HepG2 (cell line): ENCODE measurements around the gene CCDC148. TPM values are rescaled to one million over a fixed set of nuclear protein-coding genes. Genes with fewer than 3 reads are reported as not detected.

Source experiments
- ARNT2 ChIP-seq: sonication (generic); formaldehyde crosslinking; IDR thresholded peaks from 2 replicates; pipeline ENCODE4 v1.8.0; 2022; ENCODE audit warnings: mild to moderate bottlenecking, low read depth, missing genetic modification reagents, moderate library complexity
- ATF4 ChIP-seq, 2 experiments: fragments of 450-650 bp in 1 of 2; sonication (generic) in 1 of 2; formaldehyde crosslinking; IDR thresholded peaks; 2 replicates each; pipeline versions ENCODE4 v1.5.0 to v1.8.0; 2020 to 2022; ENCODE audit warnings: mild to moderate bottlenecking in 1 of 2, missing genetic modification reagents in 1 of 2
- BORCS8-MEF2B ChIP-seq: sonication (generic); formaldehyde crosslinking; IDR thresholded peaks from 2 replicates; pipeline ENCODE4 v1.8.0; 2022; ENCODE audit warnings: mild to moderate bottlenecking, missing genetic modification reagents
- DBP ChIP-seq: sonication (generic); formaldehyde crosslinking; IDR thresholded peaks from 2 replicates; pipeline ENCODE4 v1.4.0; 2020; ENCODE audit warnings: missing genetic modification reagents; ENCODE audit errors: not compliant biosample characterization
- HDAC1 ChIP-seq: sonication (generic); formaldehyde crosslinking; IDR thresholded peaks from 2 replicates; pipeline ENCODE4 v1.5.1; 2020; ENCODE audit warnings: mild to moderate bottlenecking, missing genetic modification reagents
- HMGXB4 ChIP-seq, 2 experiments: sonication (generic) in 1 of 2; formaldehyde crosslinking in 1 of 2; IDR thresholded peaks; 2 replicates each; pipeline versions ENCODE4 v1.4.0 to v1.6.1; 2018 to 2020; ENCODE audit warnings: missing genetic modification reagents in 2 of 2, borderline replicate concordance in 1 of 2, low read depth in 1 of 2, mild to moderate bottlenecking in 1 of 2, missing biosample characterization in 1 of 2
- NR2C2 ChIP-seq: sonication (generic); formaldehyde crosslinking; IDR thresholded peaks from 2 replicates; pipeline ENCODE4 v1.4.0; 2020; ENCODE audit warnings: missing genetic modification reagents, mild to moderate bottlenecking, moderate library complexity, borderline replicate concordance
- REL ChIP-seq: sonication (generic); formaldehyde crosslinking; conservative IDR thresholded peaks from 2 replicates; pipeline ENCODE4 v1.8.0; 2022; ENCODE audit warnings: mild to moderate bottlenecking, missing genetic modification reagents, moderate library complexity
- SMAD1 ChIP-seq: sonication (generic); formaldehyde crosslinking; IDR thresholded peaks from 2 replicates; pipeline ENCODE4 v1.4.0; 2020; ENCODE audit warnings: missing genetic modification reagents, low read depth, mild to moderate bottlenecking, borderline replicate concordance
- SP140L ChIP-seq: sonication (generic); formaldehyde crosslinking; IDR thresholded peaks from 2 replicates; pipeline ENCODE4 v1.4.0; 2020; ENCODE audit warnings: missing genetic modification reagents, borderline replicate concordance
- XRCC5 ChIP-seq: fragments of 200-400 bp; formaldehyde crosslinking; optimal IDR thresholded peaks from 2 replicates; pipeline ENCODE3; 2017; ENCODE audit warnings: mild to moderate bottlenecking, low read length
- ZBED4 ChIP-seq: sonication (generic); formaldehyde crosslinking; IDR thresholded peaks from 2 replicates; pipeline ENCODE4 v1.4.0; 2020; ENCODE audit warnings: missing genetic modification reagents, borderline replicate concordance
- ZFP41 ChIP-seq: sonication (generic); formaldehyde crosslinking; IDR thresholded peaks from 2 replicates; pipeline ENCODE4 v1.4.0; 2020; ENCODE audit warnings: mild to moderate bottlenecking, missing genetic modification reagents, borderline replicate concordance
- ZFYVE20 ChIP-seq: sonication (generic); formaldehyde crosslinking; IDR thresholded peaks from 2 replicates; pipeline ENCODE4 v1.8.0; 2023; ENCODE audit warnings: low read depth, mild to moderate bottlenecking, moderate library complexity, missing genetic modification reagents, borderline replicate concordance
- ZNF207 ChIP-seq: fragments of 450-650 bp; IDR thresholded peaks from 2 replicates; pipeline ENCODE4 v1.6.1; 2016; ENCODE audit warnings: antibody characterized with exemption, borderline replicate concordance
- ZNF549 ChIP-seq: sonication (generic); formaldehyde crosslinking; IDR thresholded peaks from 2 replicates; pipeline ENCODE4 v1.5.0; 2020; ENCODE audit warnings: missing genetic modification reagents
- ZNF720 ChIP-seq: sonication (generic); formaldehyde crosslinking; IDR thresholded peaks from 2 replicates; pipeline ENCODE4 v1.4.0; 2020; ENCODE audit warnings: missing genetic modification reagents
- ZNF737 ChIP-seq: sonication (generic); formaldehyde crosslinking; IDR thresholded peaks from 2 replicates; pipeline ENCODE4 v1.5.0; 2020; ENCODE audit warnings: missing genetic modification reagents, mild to moderate bottlenecking, borderline replicate concordance
- polyA plus RNA-seq, 8 experiments: library from polyadenylated mRNA; depleted of rRNA in 3 of 8; stranded (reverse) in 7 of 8; unstranded in 1 of 8; fragments of >200 nt; fragmentation: Illumina TruSeq in 4 of 8; extraction: Trizol in 4 of 8; gene quantifications; 2 replicates each; pipeline versions ENCODE4 v1.2.1 to v1.2.3, GENCODE V29; 2011 to 2016; ENCODE audit warnings: low read depth in 4 of 8, missing spikeins in 1 of 8, mixed read lengths in 1 of 8; ENCODE audit not compliant: insufficient read depth in 1 of 8
- total RNA-seq, 5 experiments: library from RNA; depleted of rRNA; stranded (reverse); fragments of >200 nt; fragmentation: Illumina TruSeq; extraction: Trizol; gene quantifications; 2 replicates each; pipeline ENCODE4 v1.2.3, GENCODE V29; 2016; ENCODE audit warnings: low read depth in 1 of 5
- TF ChIP-seq, protein P1 (sequence below): sonication (generic); formaldehyde crosslinking; IDR thresholded peaks from 2 replicates; pipeline ENCODE4 v1.4.0; 2020; ENCODE audit warnings: missing genetic modification reagents

The CCDC148 gene
- total and polyA plus RNA-seq, 2 of the 13 experiments (the other 11 are each of a cell fraction or from before 2014, with no cell fraction given): 0.30 to 0.49 TPM

GRCh38 chr2:158130832-158131473 is 325.6 kb downstream of the CCDC148 start (continued):
- TF ChIP-seq, protein P1, sequence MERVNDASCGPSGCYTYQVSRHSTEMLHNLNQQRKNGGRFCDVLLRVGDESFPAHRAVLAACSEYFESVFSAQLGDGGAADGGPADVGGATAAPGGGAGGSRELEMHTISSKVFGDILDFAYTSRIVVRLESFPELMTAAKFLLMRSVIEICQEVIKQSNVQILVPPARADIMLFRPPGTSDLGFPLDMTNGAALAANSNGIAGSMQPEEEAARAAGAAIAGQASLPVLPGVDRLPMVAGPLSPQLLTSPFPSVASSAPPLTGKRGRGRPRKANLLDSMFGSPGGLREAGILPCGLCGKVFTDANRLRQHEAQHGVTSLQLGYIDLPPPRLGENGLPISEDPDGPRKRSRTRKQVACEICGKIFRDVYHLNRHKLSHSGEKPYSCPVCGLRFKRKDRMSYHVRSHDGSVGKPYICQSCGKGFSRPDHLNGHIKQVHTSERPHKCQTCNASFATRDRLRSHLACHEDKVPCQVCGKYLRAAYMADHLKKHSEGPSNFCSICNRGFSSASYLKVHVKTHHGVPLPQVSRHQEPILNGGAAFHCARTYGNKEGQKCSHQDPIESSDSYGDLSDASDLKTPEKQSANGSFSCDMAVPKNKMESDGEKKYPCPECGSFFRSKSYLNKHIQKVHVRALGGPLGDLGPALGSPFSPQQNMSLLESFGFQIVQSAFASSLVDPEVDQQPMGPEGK (CRISPR knock-in tag): peak; percentile 63; the same call in 1 of the 2 replicates
- no peak for TF ChIP-seq ZNF207
- TF ChIP-seq XRCC5: no peak
- TF ChIP-seq REL (CRISPR knock-in tag): no peak
- TF ChIP-seq NR2C2: no peak
- TF ChIP-seq ZNF720 (CRISPR knock-in tag): no peak
- TF ChIP-seq ZFP41 (CRISPR knock-in tag): no peak
- TF ChIP-seq ATF4 (CRISPR knock-in tag; IDR thresholded peaks at IDR 0.05): peak in 1 of 2 experiments; percentile 91; a peak in 2 of 4 replicates
- no peak for TF ChIP-seq DBP (CRISPR knock-in tag)
- peak; percentile 25; the same call in 1 of the 2 replicates for TF ChIP-seq ZBED4
- TF ChIP-seq BORCS8-MEF2B: no peak
- TF ChIP-seq HMGXB4 (CRISPR knock-in tag; IDR thresholded peaks at IDR 0.05; ENCODE audit: borderline replicate concordance in 1 of 2, low read depth in 1 of 2): peak in 1 of 2 experiments; percentile 36; a peak in 1 of 4 replicates
- no peak for TF ChIP-seq ZNF737 (CRISPR knock-in tag)
- TF ChIP-seq ZNF549 (CRISPR knock-in tag): no peak
- TF ChIP-seq ZFYVE20 (CRISPR knock-in tag): no peak
- TF ChIP-seq ARNT2: 0 out of 2 replicates have a peak, but pooled peaks have one; percentile 21
- TF ChIP-seq HDAC1 (CRISPR knock-in tag): peak; percentile 85
- TF ChIP-seq SMAD1 (CRISPR knock-in tag): no peak
- TF ChIP-seq SP140L (CRISPR knock-in tag): peak; percentile 77
